HG02798 (cell line): Measurements from ENCODE around the gene TJAP1.
A peak's percentile ranks its signal among the peaks of the same experiment; 100 is the strongest.
"Not testable (repeated sequence)": the region's sequence is repeated elsewhere in the genome, so short reads cannot be mapped to it uniquely, and the experiment has no call there.

Source experiments
- ATAC-seq: cut with Tn5 transposase; IDR thresholded peaks from one replicate; pipeline ENCODE4 v1.9.1; 2021; ENCODE audit warnings: mild to moderate bottlenecking; ENCODE audit not compliant: unreplicated experiment, poor library complexity

The TJAP1 gene

DNA sequence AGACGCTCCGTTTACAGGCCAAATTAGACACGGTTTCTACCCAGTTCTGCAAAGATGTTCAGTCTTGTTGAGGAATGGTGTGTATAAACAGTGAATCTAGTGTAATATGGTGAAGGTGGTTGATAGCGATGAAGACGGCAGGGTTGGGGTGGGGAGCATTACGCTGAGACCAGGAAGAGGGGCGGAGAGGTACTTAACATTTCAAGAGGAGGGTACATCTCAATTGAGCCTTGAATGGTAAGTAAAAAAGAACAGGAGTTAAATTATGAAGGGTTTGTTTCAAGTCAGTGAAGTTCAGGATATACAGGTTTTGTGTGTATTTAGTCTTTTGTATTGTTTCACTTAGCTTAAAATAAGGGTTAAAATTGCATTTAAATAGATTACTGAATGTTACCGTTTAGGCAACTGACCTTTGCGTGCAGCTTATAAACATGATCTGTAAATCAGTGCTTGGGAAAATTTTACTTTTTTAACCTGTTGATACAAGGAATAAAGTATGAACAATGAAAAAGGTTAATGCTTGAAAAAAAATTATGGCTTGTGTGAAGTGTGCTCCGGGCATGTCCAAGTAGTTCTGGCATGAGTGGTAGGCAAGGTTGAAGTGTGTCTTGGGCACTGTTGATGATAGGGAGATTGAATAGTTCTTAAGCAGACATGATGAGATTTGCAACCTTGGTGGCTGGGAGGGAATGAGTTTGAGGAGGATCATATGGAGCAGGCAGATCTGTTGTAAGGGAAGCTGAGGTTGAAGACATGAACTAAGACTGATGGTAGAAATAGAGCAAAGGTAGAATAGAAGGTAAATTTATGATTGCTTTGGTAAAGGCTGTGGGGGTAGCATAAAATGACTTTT lies 40.4 kb downstream of the TJAP1 start:
- no peak for ATAC-seq

DNA sequence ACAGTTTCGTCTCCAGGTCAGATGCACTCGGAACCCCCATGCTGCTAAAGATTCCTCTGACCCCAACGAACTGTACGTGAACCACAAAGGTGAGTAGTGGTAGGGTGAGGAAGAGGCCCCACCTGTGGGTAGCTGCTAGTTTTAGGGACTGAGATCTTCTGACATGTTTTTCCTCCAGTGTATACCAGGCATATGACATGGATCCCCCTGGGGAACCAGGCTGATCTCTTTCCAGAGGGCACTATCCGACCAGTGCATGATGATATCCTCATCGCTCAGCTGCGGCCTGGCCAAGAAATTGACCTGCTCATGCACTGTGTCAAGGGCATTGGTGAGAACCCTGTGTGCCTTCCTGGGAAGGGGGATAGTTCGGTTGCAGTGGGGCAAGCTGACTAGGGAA lies 42.7 kb downstream of the TJAP1 start:
- ATAC-seq = no peak

DNA sequence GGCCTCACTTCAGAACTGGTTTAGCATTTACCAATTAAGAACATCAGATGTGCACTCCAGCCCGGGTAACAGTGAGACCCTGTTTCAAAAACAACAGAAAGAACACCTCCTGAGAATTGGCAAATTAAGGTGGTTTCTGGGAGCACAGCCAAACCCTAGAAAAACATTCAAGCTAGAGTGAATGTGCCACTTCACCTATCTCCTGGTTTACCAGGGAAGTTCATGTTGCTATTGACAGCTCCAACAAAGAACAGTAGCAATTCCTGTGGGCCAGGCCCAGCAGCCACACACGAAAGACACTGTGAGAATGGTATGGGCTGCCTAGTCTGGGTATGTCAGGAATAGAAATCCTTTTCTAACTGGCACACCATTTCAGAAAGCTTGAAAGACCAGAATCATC lies 44.5 kb downstream of the TJAP1 start:
- ATAC-seq = no peak

DNA sequence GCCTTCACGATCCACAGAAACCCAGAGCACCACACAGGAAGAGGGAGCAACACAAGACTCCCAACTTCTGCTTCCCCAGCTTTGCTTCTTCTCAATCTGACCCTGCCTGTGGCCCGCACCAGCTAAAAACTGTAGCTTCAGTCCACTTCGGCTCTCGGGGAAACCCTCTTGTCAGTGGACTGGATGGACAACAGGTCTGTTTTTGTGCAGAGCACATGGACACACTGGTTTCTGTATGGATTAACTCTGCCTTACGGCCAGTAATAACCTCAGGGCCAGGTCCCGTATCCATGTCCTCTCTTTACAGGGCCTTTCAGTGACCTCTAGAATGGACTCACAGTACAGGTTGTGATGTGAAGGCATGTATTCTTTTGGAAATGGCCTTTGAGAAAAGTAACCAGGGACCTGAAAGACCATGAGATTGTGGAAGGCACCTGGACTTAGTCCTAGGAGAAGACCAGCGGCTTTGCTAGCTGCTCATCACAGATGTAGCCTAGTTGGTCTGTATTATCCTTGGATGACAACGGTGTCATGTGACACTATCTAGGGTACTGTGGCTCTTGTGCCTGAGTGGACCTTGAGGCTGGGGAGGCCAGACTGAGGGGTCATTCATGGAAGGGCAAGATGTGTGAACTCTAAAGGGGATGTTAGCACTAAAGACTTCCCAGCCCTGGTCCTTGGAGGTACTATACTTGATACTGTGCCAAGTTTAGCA lies 45.3 kb downstream of the TJAP1 start:
- ATAC-seq = no peak

DNA sequence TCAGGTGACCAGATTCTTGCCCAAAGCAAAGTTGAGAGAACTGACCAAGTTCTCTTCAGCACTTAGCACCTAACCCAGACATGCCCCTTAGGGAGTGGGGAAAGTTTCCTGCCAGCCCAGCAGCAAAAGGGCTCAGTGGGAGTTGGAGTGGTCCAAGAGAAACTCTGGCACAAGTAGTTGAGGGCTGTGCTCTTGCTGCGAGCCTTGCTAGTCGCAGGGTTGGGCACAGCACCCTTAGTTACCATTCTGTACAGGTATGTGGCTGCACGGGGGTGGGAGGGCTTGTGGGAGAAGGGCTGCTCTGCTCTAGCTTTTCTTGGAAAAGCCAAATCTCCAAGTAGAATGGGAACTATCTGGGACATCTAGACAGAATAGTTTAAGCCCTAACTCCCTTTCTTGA lies 45.9 kb downstream of the TJAP1 start:
- ATAC-seq = no peak

DNA sequence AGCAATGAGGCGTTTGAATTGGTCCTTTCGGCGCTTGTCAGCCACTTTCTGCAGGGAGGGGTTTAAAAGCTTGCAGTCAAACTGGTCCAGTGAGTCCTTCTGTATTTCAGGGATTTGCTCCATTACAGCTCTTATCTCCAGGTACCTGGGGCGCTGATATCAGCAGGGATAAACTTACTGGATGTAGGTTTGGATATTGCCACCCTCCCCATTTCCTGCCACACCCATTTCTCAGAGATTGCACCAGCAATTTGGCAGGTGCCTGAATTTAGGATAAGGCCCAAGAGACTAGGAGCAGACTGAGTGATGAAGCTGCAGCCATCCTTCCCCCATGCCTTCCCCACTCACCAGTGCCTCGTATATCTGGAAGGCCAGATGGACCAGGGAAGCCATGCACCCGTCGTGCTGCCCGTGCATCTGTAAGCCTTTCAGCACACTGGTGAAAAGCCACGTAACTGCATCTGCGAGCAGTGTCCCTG lies 47.2 kb downstream of the TJAP1 start:
- ATAC-seq = no peak

DNA sequence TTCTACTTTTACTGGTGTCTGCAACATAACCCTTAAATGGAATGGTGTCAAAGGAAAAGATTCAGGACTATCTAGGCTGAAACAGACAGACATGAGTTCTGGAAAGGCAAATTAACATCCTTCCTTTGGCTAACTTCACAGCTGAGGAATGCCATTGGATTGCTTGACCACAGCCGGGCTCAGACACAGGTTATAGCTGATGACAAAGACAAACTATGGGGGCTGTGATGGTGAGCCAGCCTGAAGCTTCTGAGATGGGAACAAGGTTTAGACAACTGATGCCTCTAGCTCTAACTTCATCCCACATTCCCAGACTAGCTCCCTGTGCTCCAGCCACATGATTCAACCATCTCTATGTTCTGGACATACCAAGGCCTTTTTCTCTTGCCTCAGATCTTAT lies 54.8 kb downstream of the TJAP1 start:
- ATAC-seq = no peak

DNA sequence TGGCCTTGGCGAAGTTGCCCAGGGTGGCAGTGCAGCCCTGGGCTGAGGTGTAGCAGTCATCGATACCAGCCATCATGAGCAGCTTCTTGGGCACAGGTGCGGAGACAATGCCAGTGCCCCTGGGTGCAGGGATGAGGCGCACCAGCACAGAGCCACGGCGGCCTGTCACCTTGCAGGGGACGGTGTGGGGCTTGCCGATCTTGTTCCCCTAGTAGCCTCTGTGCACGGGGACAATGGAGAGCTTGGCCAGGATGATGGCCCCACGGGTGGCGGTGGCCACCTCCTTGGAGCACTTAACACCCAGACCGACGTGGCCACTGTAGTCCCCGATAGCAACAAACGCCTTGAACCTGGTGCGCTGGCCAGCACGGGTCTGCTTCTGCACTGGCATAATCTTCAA lies 61.6 kb downstream of the TJAP1 start:
- ATAC-seq = not testable (repeated sequence)

DNA sequence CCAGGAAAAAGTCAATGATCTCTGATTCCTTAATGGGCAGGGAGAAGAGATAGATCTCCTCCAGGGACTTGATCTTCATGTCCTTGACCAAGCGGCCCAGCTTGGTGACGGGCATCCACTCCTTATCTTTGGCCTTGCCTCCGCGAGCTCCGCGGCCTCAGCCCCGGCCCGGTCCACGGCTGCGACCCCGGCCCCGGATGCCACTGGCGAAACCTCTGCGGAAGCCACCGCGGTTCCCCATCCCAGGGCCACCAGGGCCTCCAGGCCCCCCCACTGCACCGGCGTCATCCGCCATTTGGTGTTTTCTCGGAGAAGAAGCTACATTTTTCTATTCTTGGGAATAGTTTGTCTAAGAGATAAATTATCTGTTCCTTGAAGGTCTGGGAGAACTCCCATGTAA lies 62.0 kb downstream of the TJAP1 start:
- not testable (repeated sequence) for ATAC-seq

DNA sequence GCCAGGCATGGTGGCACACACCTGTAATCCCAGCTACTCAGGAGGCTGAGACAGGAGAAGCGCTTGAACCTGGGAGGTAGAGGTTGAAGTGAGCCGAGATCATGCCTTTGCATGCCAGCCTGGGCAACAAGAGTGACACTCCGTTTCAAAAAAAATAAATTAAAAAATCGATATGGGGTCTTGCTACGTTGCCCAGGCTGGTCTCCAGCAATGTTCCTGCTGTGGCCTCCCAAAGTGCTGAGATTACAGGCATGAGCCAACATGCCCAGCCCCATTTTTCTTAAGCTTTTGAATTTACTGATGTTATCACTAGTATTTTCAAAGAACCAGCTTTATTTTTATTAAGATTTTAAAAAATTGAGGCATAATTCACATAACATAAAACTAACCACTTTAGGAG lies 63.1 kb downstream of the TJAP1 start:
- no peak for ATAC-seq

DNA sequence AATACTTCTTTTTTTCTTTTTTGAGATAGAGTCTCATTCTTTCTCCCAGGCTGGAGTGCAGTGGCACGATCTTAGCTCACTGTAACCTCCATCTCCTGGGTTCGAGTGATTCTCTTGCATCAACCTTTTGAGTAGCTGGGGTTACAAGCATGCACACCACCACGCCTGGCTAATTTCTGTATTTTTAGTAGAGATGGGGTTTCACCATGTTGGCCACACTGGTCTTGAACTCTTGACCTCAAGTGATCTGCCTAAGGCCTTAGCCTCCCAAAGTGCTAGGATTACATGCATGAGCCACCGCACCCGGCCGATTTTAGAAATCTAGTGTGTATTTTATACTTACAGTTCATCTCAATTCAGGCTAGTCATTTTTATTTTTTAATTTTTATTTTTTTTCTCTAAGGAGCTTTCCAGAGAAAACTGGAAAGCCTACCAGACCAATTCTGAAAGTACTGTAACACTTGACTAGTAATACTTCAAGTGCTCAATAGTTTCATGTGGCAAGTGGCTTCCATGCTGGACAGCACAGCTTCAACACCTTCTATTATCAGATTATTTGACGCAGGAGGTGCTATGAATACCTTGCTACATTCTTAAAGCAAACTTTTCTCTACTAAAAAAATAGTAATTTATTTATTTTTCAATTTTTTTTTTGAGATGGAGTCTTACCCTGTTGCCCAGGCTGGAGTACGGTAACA lies 64.6 kb downstream of the TJAP1 start:
- ATAC-seq = peak; percentile 66

DNA sequence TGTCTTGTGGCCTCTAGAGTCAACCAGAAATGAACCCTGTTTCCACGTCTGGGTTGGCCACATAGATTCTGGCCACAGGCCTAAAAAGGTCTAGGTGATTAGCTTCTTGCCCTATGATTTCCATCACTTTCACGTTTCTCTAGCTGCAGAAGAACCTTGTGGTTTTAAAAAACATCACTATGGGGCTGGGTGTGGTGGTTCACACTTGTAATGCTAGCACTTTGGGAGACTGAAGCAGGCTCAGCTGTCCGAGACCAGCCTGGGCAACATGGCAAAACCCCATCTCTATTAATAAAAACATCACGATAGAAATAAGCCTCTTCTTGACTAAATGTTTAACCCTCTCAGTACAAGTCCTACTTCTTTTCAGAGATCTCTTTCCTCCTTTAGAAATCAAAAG lies 67.1 kb downstream of the TJAP1 start:
- ATAC-seq = peak; percentile 33

DNA sequence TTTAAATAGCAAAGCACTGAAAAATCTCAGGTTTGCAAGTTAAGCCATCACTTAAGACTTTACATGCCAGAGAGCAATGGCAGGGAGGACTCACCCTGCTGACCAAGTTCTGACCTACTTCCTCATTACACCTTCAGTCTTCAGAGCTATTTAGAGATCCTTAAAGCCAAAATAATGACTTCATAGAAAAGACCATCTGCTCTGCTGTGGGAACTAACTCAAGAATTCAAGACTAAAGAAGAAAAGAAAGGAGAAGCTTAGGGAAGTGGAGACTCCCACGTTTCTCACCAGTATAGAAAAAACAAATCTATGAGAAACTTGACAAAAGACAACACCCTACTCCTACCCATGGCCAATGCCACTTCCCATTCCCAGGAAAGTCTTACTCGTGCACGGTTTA lies 69.9 kb downstream of the TJAP1 start:
- no peak for ATAC-seq
